ENCODE results near the gene GRAMD1B.

The GRAMD1B gene

GRCh38 chr11:123548774-123549173, 118.7 kb downstream of the GRAMD1B start:
- no peak for TF ChIP-seq POLR2A (IDR thresholded peaks at IDR 0.05; ENCODE audit: low read length)
- no peak for TF ChIP-seq GATA1 (IDR thresholded peaks at IDR 0.05; ENCODE audit: low read depth, low read length)
- no peak for DNase-seq

- TF ChIP-seq POLR2A (IDR thresholded peaks at IDR 0.05; ENCODE audit: low read length), result no peak
- no peak for TF ChIP-seq GATA1 (IDR thresholded peaks at IDR 0.05; ENCODE audit: low read depth, low read length)
- DNase-seq, result no peak
Observed at GRCh38 chr11:123549926-123550917, 120.2 kb downstream of the GRAMD1B start.

- no peak for TF ChIP-seq GATA1 (IDR thresholded peaks at IDR 0.05; ENCODE audit: low read depth, low read length)
- TF ChIP-seq POLR2A (IDR thresholded peaks at IDR 0.05; ENCODE audit: low read length), result no peak
- DNase-seq, result no peak
Observed at GRCh38 chr11:123551079-123551478, 121.0 kb downstream of the GRAMD1B start.

GRCh38 chr11:123556633-123557032, 126.6 kb downstream of the GRAMD1B start:
- no peak for DNase-seq
- no peak for TF ChIP-seq POLR2A (IDR thresholded peaks at IDR 0.05; ENCODE audit: low read length)
- no peak for TF ChIP-seq GATA1 (IDR thresholded peaks at IDR 0.05; ENCODE audit: low read depth, low read length)

GRCh38 chr11:123558536-123559315, 128.7 kb downstream of the GRAMD1B start:
- TF ChIP-seq GATA1 (IDR thresholded peaks at IDR 0.05; ENCODE audit: low read depth, low read length) (no peak), POLR2A (IDR thresholded peaks at IDR 0.05; ENCODE audit: low read length) (no peak)
- DNase-seq, result no peak

GRCh38 chr11:123559523-123559955, 129.5 kb downstream of the GRAMD1B start:
- no peak for TF ChIP-seq POLR2A (IDR thresholded peaks at IDR 0.05; ENCODE audit: low read length)
- no peak for TF ChIP-seq GATA1 (IDR thresholded peaks at IDR 0.05; ENCODE audit: low read depth, low read length)
- no peak for DNase-seq

- TF ChIP-seq POLR2A (IDR thresholded peaks at IDR 0.05; ENCODE audit: low read length) (no peak), GATA1 (IDR thresholded peaks at IDR 0.05; ENCODE audit: low read depth, low read length) (no peak)
- DNase-seq, result no peak
Observed at GRCh38 chr11:123560006-123560405, 129.9 kb downstream of the GRAMD1B start.

GRCh38 chr11:123561431-123561800, 131.3 kb downstream of the GRAMD1B start:
- TF ChIP-seq POLR2A (IDR thresholded peaks at IDR 0.05; ENCODE audit: low read length) (no peak), GATA1 (IDR thresholded peaks at IDR 0.05; ENCODE audit: low read depth, low read length) (no peak)
- no peak for DNase-seq

GRCh38 chr11:123562158-123562557, 132.1 kb downstream of the GRAMD1B start:
- no peak for TF ChIP-seq POLR2A (IDR thresholded peaks at IDR 0.05; ENCODE audit: low read length)
- TF ChIP-seq GATA1 (IDR thresholded peaks at IDR 0.05; ENCODE audit: low read depth, low read length), result no peak
- no peak for DNase-seq

- TF ChIP-seq POLR2A (IDR thresholded peaks at IDR 0.05; ENCODE audit: low read length) (no peak), GATA1 (IDR thresholded peaks at IDR 0.05; ENCODE audit: low read depth, low read length) (no peak)
- DNase-seq, result no peak
Observed at GRCh38 chr11:123562829-123563228, 132.8 kb downstream of the GRAMD1B start.

- DNase-seq, result no peak
- no peak for TF ChIP-seq POLR2A (IDR thresholded peaks at IDR 0.05; ENCODE audit: low read length)
- TF ChIP-seq GATA1 (IDR thresholded peaks at IDR 0.05; ENCODE audit: low read depth, low read length), result no peak
Observed at GRCh38 chr11:123564221-123564620, 134.2 kb downstream of the GRAMD1B start.

- TF ChIP-seq POLR2A (IDR thresholded peaks at IDR 0.05; ENCODE audit: low read length), result no peak
- TF ChIP-seq GATA1 (IDR thresholded peaks at IDR 0.05; ENCODE audit: low read depth, low read length), result no peak
- DNase-seq, result no peak
Observed at GRCh38 chr11:123566852-123567251, 136.8 kb downstream of the GRAMD1B start.

- TF ChIP-seq POLR2A (IDR thresholded peaks at IDR 0.05; ENCODE audit: low read length) (no peak), GATA1 (IDR thresholded peaks at IDR 0.05; ENCODE audit: low read depth, low read length) (no peak)
- DNase-seq, result no peak
Observed at GRCh38 chr11:123567466-123567865, 137.4 kb downstream of the GRAMD1B start.

- no peak for DNase-seq
- no peak for TF ChIP-seq GATA1 (IDR thresholded peaks at IDR 0.05; ENCODE audit: low read depth, low read length)
- TF ChIP-seq POLR2A (IDR thresholded peaks at IDR 0.05; ENCODE audit: low read length), result no peak
Observed at GRCh38 chr11:123568367-123568870, 138.3 kb downstream of the GRAMD1B start.

Measured in erythroblast (primary cell).